ENCODE measurements around the gene RPL12.

Gene RPL12

GRCh38 chr9:127444283-127444920 lies 6.8 kb downstream of the RPL12 start:
- no peak for DNase-seq (ENCODE audit: low read depth in 1 of 2, low spot score in 1 of 2)

- DNase-seq (ENCODE audit: low read depth in 1 of 2, low spot score in 1 of 2): no peak
Measured at GRCh38 chr9:127438394-127438793, 12.8 kb downstream of the RPL12 start.

DNA sequence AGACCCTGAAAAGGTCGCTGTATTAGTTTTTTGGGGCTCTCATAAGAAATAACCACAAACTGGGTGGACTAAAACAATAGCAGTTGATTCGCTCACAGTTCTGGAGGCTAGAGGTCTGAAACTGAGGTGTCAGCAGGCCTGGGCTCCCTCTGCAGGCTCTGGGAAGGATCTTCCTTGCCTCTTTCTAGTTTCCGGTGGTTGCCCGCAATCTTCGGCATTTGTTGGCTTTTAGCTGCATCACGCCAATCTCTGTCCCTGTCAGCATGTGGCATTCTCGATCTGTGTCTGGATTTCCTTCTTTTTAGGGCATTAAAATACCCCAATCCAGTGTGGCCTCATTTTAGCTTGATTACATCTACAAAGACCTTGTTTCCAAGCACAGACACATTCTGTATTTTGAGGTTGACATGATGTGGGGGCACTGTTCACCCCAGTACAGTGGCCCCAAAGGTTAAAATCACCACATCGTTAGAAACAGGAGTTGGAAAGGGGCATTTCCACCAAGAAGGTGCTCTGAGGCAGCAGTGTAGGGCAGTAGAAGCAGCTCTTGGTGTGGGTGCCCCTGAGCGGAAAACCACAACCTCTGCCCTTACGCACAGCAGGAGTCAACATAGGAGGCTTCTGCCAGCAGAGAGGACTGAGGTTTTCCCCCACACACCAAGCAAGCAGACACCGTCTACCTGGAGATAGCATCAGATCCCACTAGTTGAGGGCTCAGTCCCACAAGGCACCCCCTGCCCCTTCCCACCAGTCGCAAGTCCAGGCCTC lies 13.5 kb downstream of the RPL12 start:
- no peak for DNase-seq (ENCODE audit: low read depth in 1 of 2, low spot score in 1 of 2)

DNA sequence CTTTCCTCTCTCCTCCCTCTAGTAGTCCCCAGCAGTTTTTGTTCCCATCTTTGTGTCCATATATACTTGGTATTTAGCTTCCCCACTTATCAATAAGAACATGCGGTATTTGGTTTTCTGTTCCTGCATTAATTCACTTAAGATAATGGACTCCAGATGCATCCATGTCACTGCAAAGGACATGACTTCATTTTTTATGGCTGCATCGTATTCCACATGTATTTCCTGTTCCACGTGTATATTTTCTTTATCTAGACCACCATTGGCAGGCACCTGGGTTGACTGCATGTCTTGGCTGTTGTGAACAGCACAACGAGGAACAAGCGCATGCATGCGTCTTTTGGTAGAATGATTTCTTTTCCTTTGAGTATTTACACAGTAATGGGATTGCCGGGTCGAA lies 20.8 kb downstream of the RPL12 start:
- no peak for DNase-seq (ENCODE audit: low read depth in 1 of 2, low spot score in 1 of 2)

DNA sequence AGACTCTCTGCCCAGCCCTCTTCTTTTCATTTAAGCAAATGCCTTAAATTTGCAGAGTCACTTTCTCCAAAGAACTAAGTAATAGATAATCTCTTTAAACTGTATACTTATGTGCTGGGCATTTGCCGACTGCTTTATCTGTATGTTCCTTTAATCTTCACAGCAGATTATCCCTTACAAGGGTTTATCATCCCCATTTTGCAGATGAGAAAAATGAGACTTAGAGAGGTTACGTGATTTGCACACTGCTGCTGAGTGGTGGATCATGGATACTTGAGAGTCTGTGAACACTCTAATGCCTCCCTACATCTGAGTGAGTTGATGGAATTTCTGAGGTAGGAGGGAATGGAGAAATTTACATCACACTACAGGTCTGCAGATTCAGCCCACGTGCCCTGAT lies 22.9 kb downstream of the RPL12 start:
- DNase-seq (ENCODE audit: low read depth in 1 of 2, low spot score in 1 of 2): no peak

DNA sequence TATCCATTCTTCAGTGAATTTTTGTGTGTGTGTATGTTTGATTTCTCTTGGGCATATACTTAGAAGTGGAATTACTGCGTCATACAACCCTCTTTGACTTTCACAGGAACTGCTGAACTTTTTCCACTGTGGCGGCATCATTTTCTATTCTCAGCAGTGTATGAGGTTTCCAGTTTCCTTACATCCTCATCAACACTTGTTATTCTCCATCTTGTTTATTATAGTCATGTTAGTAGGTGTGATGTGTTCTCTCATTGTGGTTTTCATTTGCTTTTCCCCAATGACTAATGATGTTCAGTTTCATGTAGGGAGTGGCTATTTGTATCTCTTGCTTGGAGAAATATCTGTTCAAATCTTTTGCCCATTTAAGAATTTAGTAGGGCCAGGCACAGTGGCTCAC lies 24.4 kb downstream of the RPL12 start:
- peak in 1 of 2 donors; percentile 26 for DNase-seq (ENCODE audit: low read depth in 1 of 2, low spot score in 1 of 2)

DNA sequence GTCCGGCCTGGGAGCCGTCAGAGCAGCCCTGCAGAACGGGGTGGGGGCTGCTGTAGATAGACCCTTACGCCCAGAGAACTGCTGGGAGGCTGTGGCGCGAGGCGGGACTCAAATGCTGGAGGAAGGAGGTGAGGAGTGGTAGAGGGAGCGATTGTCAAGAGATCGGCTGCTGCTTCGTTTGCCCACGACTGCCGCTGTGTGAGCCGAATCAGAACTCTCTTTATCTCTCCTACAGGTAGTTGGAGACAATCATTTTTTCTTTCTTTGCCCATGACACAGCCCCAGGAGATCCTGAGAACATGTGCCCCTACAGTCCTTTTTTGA lies 26.6 kb downstream of the RPL12 start:
- no peak for DNase-seq (ENCODE audit: low read depth in 1 of 2, low spot score in 1 of 2)

DNA sequence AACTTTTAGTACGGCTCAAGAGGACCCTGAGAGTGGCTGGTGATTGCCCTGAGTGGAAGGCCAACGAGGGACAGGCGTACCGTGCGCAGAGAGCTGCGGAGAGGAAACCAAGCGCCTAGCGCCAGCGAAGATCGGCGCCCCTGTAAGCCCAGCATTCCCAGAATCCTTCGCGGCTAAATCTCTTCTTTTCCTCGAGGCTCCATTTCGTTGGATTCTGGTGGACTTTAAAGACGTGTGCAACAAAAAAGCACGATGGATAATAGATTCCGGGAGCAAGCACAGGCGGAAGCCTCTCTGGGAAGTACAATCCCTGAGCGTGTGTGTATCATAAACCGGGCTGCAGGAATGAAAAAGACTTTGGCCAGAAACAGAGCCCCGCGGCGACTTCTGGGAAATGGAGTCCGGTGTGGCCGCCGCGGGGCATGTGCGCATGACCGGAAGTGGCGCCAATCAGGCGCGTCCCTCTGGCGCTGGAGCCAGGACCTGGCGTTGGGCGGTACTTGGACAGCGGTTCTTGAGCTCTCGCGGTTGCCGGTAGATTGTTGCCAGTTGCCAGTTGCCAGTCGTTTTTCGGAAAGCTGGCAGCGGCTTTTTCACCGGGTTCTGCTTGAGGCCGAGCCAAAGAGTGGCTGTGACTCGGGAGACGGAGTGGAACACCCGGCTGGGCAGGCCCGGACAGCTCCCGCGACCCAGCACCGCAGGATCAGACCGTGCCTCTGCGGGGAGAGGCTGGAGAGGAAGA lies 27.1 kb downstream of the RPL12 start, which contains the start of gene ZNF79:
TSS of gene ZNF79 (plus strand) at position 449 of the 742 bp plus-strand sequence. CDS start 406 bp downstream, outside the sequence.
- peak; percentile 79 to 87 for DNase-seq (ENCODE audit: low read depth in 1 of 2, low spot score in 1 of 2)

- DNase-seq (ENCODE audit: low read depth in 1 of 2, low spot score in 1 of 2): no peak
Measured at GRCh38 chr9:127423476-127423933, 27.7 kb downstream of the RPL12 start.

DNA sequence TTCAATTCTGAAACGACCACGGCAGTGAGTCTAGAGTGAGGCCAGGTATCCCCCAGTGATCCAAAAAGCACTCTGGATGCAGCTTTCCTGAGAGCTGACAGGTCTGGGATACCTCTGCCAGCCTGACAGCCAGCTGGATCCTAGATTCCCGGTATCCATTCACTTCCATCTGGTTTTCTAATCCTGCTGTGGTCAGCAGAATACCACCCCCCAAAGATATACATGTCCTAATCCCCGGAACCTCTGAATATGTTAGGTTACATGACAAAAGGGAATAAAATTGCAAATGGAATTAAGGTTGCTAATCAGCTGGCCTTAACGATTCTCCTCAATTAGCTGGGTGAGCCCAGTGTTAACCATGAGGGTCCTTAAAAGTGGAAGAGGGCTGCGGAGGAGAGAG lies 28.4 kb downstream of the RPL12 start:
- DNase-seq (ENCODE audit: low read depth in 1 of 2, low spot score in 1 of 2): no peak

GRCh38 chr9:127422133-127422782 lies 28.9 kb downstream of the RPL12 start:
- no peak for DNase-seq (ENCODE audit: low read depth in 1 of 2, low spot score in 1 of 2)

GRCh38 chr9:127421057-127421456 lies 30.1 kb downstream of the RPL12 start:
- DNase-seq (ENCODE audit: low read depth in 1 of 2, low spot score in 1 of 2): no peak

DNA sequence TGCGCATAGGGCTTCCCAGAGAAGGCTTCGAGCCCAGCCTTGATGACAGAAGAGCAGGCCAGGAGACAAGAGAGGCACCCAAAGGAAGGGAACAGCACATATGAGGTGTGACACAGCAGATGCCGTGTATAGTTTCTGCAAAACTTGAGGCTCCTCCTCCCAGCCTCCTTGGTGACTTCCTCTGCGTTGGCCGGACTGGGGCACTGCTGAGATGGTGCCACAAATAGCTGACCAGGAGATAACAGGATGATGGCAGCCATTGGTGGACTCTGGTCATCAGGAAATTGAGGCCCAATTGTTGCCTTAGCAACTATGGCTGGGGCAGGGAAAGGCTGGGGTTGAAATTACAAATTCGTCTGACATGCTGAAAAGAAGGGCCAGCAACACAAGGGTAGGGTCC lies 31.9 kb downstream of the RPL12 start:
- DNase-seq (ENCODE audit: low read depth in 1 of 2, low spot score in 1 of 2): no peak

DNA sequence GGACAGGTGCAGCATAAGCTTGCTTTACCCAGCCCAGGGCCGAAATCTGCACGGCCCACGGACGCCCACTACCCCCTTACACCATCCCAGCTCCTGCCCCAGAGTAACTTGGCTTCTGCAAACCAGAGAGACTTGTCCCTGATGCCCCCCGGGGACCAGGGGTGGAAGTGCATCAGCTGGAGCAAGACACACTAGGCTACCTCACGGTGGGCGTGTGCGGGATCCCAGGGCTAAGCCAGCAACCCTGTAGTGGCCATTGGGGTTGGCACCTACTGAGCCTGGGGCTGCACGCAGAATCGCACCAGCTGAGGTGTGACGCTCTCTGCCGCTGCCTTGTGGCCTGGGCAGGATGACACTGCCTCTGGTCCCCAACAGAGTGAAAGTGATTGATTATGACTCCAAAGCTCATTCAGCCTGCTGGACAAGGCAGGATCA lies 33.2 kb downstream of the RPL12 start:
- no peak for DNase-seq (ENCODE audit: low read depth in 1 of 2, low spot score in 1 of 2)

DNA sequence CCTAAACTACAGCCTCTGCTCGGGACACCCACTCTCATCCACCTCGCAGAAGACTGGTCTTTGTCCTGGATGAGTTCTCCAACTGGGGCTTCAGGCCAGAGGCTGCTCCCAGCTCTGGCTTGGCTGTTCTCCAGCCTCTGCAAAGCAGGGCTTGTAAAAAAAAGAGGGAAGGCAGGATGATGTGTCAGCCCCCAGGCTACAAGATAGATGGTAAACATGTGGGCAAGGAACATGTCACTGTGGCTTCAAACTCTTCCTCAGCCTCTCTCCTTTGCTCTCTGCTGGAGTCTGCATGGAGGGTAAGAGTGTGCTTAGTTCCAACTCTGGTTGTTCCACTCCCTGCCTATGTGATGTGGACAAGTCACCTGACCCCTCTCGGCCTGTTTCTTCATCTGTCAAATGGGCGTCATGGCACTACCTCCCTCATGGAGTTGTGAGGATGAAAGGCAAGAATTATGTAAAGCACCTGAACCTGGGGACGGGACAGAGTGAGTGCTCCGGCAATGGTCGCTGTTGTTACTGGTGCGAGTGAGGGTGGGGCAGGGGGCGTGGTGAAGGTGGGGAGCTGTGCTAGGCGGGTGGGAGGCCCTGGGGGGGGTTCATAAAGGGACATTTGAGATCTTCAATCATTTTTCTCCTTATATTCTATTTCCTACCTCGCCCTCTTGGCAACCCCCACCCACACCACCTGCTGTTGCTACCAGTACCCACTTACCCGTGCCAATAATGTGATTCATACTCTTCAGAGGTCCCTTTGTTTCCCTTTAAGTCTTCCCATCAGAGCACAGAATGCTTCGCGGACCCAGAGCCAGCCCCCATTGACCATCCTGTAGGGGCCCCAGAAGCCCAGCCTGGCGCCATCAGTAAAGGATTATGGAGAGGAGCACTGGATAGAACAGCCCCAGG lies 33.8 kb downstream of the RPL12 start:
- no peak for DNase-seq (ENCODE audit: low read depth in 1 of 2, low spot score in 1 of 2)

DNA sequence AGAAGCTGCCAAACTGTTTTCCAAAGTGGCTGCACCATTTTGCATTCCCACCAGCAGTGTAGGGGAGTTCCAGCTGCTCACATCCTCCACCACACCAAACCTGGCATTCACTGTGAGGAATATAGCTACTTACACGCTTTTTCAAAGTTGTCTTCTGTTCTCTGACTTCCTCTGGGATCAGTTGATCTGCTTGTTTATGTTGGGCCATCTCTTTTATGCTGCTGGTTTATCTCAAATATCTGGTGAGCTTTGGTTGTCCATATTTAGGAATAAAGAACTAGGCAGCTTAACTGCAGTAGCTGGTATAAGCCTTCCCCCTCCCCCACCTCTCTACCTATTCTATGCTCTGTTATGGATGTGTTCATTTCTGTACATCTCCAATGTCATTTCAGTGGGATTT lies 35.5 kb downstream of the RPL12 start:
- no peak for DNase-seq (ENCODE audit: low read depth in 1 of 2, low spot score in 1 of 2)

DNA sequence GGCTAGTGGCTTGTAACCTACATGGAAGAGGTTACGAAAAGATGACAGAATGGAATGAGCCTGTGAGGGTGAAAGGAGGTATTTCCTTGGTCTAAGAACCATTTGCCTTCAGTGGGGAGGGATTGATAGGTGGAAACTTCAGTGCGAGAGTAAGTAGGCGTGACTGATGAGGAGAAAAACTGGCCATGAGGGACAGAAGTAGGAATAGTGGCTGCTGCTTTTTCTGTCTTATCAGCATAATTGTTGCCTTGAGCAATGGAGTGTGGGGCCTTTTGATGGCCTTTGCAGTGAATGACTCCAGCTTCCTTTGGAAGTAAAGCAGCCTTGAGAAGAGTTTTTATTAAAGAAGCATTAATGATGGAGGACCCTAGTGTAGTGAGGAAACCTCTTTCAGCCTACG lies 36.1 kb downstream of the RPL12 start:
- no peak for DNase-seq (ENCODE audit: low read depth in 1 of 2, low spot score in 1 of 2)

DNA sequence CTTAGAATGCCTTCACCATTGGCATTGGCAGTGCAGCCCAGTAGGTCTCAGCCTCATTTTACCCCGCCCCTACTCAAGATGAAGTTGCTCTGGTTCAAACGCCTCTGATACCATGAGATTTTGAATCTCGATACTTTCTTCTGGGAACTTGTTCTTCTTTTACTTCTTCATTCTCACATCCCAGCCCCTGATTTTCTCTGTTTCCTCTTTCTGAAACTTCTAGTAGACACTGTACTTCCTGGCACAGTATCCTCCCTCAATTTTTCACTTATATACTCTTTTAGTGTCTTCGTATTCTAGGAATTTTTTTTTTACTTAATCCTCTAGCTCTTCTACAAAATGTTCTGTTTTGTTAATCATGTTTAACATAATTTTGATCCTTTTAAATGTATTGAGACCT lies 40.1 kb downstream of the RPL12 start:
- DNase-seq (ENCODE audit: low read depth in 1 of 2, low spot score in 1 of 2): no peak

DNA sequence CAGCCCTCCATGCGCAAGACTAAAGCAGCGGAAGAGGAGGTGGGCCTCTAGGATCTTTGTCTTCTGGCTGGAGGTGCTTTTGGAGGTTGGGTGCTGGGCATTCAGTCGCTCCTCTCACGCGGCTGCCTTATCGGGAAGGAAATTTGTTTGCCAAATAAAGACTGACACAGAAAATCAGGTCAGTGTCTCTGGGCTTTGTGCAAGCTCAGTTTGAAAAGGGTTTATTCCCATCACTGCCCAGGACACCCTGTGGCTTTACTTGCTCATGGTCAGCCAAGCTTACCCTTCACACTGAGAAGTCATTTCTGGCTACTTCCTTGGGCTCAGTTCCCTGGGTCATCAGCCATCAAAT lies 43.7 kb downstream of the RPL12 start:
- DNase-seq (ENCODE audit: low read depth in 1 of 2, low spot score in 1 of 2): no peak

GRCh38 chr9:127406799-127407491 lies 44.3 kb downstream of the RPL12 start:
- no peak for DNase-seq (ENCODE audit: low read depth in 1 of 2, low spot score in 1 of 2)

All from activated T-helper 1 cell treated with anti-CD3 and anti-CD28 coated beads, Interleukin-2, amount 50 U/mL, for 16 hours (primary cell).